SK-N-SH (cell line): ENCODE results near the gene STYXL1. TPM values are rescaled to one million over a fixed set of nuclear protein-coding genes. Genes with fewer than 3 reads are reported as not detected.

Experiments used
- CTCF ChIA-PET: fragments of 300-600, 350-600 bp; formaldehyde crosslinking; extraction: SDS; loops from one replicate; lab custom pipeline; 2021; lab: Yijun Ruan, JAX
- POLR2A ChIA-PET: fragments of 350-600 bp; sonication (Branson Sonifier 250); formaldehyde crosslinking; extraction: SDS; loops from one replicate; lab custom pipeline; 2020; ENCODE audit warnings: antibody characterized with exemption, inconsistent platforms; lab: Yijun Ruan, JAX
- DNase-seq: peaks from one replicate; pipeline ENCODE4 v3.0.0; 2012
- H2AFZ ChIP-seq: fragments of 200-600 bp; sonication (generic); 2 replicates; pipeline ENCODE4 v1.8.1; 2016; ENCODE audit warnings: antibody characterized with exemption, mild to moderate bottlenecking, low read depth
- H3F3A ChIP-seq: fragments of 200-600 bp; sonication (generic); replicated peaks from 2 replicates; pipeline ENCODE3; 2016; ENCODE audit warnings: antibody characterized with exemption, mild to moderate bottlenecking; ENCODE audit not compliant: insufficient read depth
- H3K27ac ChIP-seq, 2 experiments: fragments of 200-500 bp in 1 of 2; fragments of 200-600 bp in 1 of 2; sonication (Bioruptor generic) in 1 of 2; sonication (generic), shearing (Covaris generic) in 1 of 2; 2 replicates each; pipeline versions ENCODE4 v1.5.1 to v1.6.1; 2014 to 2016; ENCODE audit warnings: low read depth in 2 of 2, inconsistent platforms in 1 of 2, low read length in 1 of 2, mild to moderate bottlenecking in 1 of 2, mixed read lengths in 1 of 2
- H3K27me3 ChIP-seq: fragments of 200-600 bp; sonication (generic), shearing (Covaris generic); 2 replicates; pipeline ENCODE4 v1.6.1; 2016; ENCODE audit warnings: mixed run types; ENCODE audit not compliant: insufficient read depth
- H3K36me3 ChIP-seq, 2 experiments: fragments of 200-500 bp in 1 of 2; fragments of 200-600 bp in 1 of 2; sonication (Bioruptor generic) in 1 of 2; sonication (generic) in 1 of 2; replicated peaks in 1 of 2; 2 replicates each; pipeline versions ENCODE3 to v1.5.1; 2014 to 2016; ENCODE audit warnings: low read length in 1 of 2, mild to moderate bottlenecking in 1 of 2; ENCODE audit not compliant: insufficient read depth in 2 of 2, control insufficient read depth in 1 of 2
- H3K4me1 ChIP-seq, 2 experiments: fragments of 200-500 bp in 1 of 2; fragments of 200-600 bp in 1 of 2; sonication (Bioruptor generic) in 1 of 2; sonication (generic), shearing (Covaris generic) in 1 of 2; 2 replicates each; pipeline versions ENCODE4 v1.5.1 to v1.6.1; 2014 to 2016; ENCODE audit warnings: low read depth in 1 of 2, low read length in 1 of 2, mixed run types in 1 of 2; ENCODE audit not compliant: insufficient read depth in 2 of 2, control insufficient read depth in 1 of 2
- H3K4me2 ChIP-seq: fragments of 200-600 bp; sonication (generic), shearing (Covaris generic); 2 replicates; pipeline ENCODE4 v1.6.1; 2017; ENCODE audit warnings: mixed run types
- H3K4me3 ChIP-seq, 2 experiments: fragments of 200-500 bp in 1 of 2; fragments of 200-600 bp in 1 of 2; sonication (Bioruptor generic) in 1 of 2; sonication (generic), shearing (Covaris generic) in 1 of 2; 2 replicates each; pipeline versions ENCODE4 v1.5.1 to v1.8.1; 2014 to 2016; ENCODE audit warnings: low read depth in 2 of 2, inconsistent platforms in 1 of 2, low read length in 1 of 2, mild to moderate bottlenecking in 1 of 2, mixed read lengths in 1 of 2, moderate library complexity in 1 of 2
- H3K79me2 ChIP-seq: fragments of 200-600 bp; sonication (generic); 2 replicates; pipeline ENCODE4 v1.8.1; 2017; ENCODE audit warnings: mild to moderate bottlenecking; ENCODE audit not compliant: insufficient read depth
- H3K9ac ChIP-seq: fragments of 200-600 bp; sonication (generic); 2 replicates; pipeline ENCODE4 v1.6.1; 2017; ENCODE audit warnings: mixed run types
- H3K9me2 ChIP-seq: fragments of 200-600 bp; sonication (generic); 2 replicates; pipeline ENCODE4 v1.6.1; 2017; ENCODE audit warnings: mixed run types
- H3K9me3 ChIP-seq: fragments of 200-600 bp; sonication (generic); 2 replicates; pipeline ENCODE4 v1.6.1; 2017; ENCODE audit warnings: mixed run types, mild to moderate bottlenecking, moderate library complexity
- H4K20me1 ChIP-seq: fragments of 200-600 bp; sonication (generic); 2 replicates; pipeline ENCODE4 v1.6.1; 2017; ENCODE audit warnings: mild to moderate bottlenecking, mixed run types; ENCODE audit not compliant: insufficient read depth
- ELF1 ChIP-seq: IDR thresholded peaks from 2 replicates; pipeline ENCODE4 v1.4.0; 2012
- EP300 ChIP-seq, 2 experiments: IDR thresholded peaks; 2 replicates each; pipeline versions ENCODE4 v1.4.0 to v1.6.1; 2012; ENCODE audit warnings: borderline replicate concordance in 1 of 2, low read depth in 1 of 2, low read length in 1 of 2
- FOSL2 ChIP-seq: IDR thresholded peaks from 2 replicates; pipeline ENCODE4 v1.4.0; 2012; ENCODE audit warnings: low read depth, mild to moderate bottlenecking, moderate library complexity, borderline replicate concordance
- FOXJ3 ChIP-seq: sonication (generic); formaldehyde crosslinking; IDR thresholded peaks from 2 replicates; pipeline ENCODE4 v1.5.1; 2020; ENCODE audit warnings: mild to moderate bottlenecking, missing genetic modification reagents
- FOXM1 ChIP-seq: IDR thresholded peaks from 2 replicates; pipeline ENCODE4 v1.4.0; 2012; ENCODE audit warnings: low read depth, mild to moderate bottlenecking
- GABPA ChIP-seq: IDR thresholded peaks from 2 replicates; pipeline ENCODE4 v1.4.0; 2012; ENCODE audit warnings: low read depth, mild to moderate bottlenecking
- GATA2 ChIP-seq: sonication (generic); formaldehyde crosslinking; IDR thresholded peaks from 2 replicates; pipeline ENCODE4 v1.5.0; 2020; ENCODE audit warnings: mild to moderate bottlenecking, missing genetic modification reagents
- JUND ChIP-seq: IDR thresholded peaks from 2 replicates; pipeline ENCODE4 v1.4.0; 2012
- MAX ChIP-seq: IDR thresholded peaks from 2 replicates; pipeline ENCODE4 v1.4.0; 2012; ENCODE audit warnings: low read depth
- MEF2A ChIP-seq: IDR thresholded peaks from 2 replicates; pipeline ENCODE4 v1.4.0; 2012; ENCODE audit warnings: low read depth, borderline replicate concordance
- RCOR1 ChIP-seq: fragments of 150-350 bp; IDR thresholded peaks from 2 replicates; pipeline ENCODE4 v1.6.1; 2017; ENCODE audit warnings: antibody characterized with exemption, low read length
- RXRA ChIP-seq: IDR thresholded peaks from 2 replicates; pipeline ENCODE4 v1.4.0; 2012; ENCODE audit warnings: low read depth, mild to moderate bottlenecking, borderline replicate concordance
- TAF1 ChIP-seq: IDR thresholded peaks from 2 replicates; pipeline ENCODE4 v1.6.1; 2012; ENCODE audit warnings: low read depth, mild to moderate bottlenecking, low read length, moderate library complexity, borderline replicate concordance
- TCF12 ChIP-seq: IDR thresholded peaks from 2 replicates; pipeline ENCODE4 v1.4.0; 2012
- USF2 ChIP-seq: fragments of 150-350 bp; IDR thresholded peaks from 2 replicates; pipeline ENCODE4 v1.6.1; 2017; ENCODE audit warnings: antibody characterized with exemption, low read length, low read depth, borderline replicate concordance
- YY1 ChIP-seq: IDR thresholded peaks from 2 replicates; pipeline ENCODE4 v1.4.0; 2012; ENCODE audit warnings: low read depth, mild to moderate bottlenecking
- WGBS: methylation state at CpG from one replicate; pipeline ENCODE4 v1.1.6; 2017; ENCODE audit warnings: low lambda C conversion rate; 5-methylcytosine and 5-hydroxymethylcytosine counted together
- polyA plus RNA-seq, 3 experiments: library from polyadenylated mRNA; depleted of rRNA; stranded (reverse); fragments of >200 nt; gene quantifications; 2 replicates each; pipeline ENCODE4 v1.2.3, GENCODE V29; 2012
- TF ChIP-seq, protein P1 (sequence below): IDR thresholded peaks from 2 replicates; pipeline ENCODE4 v1.4.0; 2012; ENCODE audit warnings: low read depth, borderline replicate concordance
- TF ChIP-seq, protein P2 (sequence below): IDR thresholded peaks from 2 replicates; pipeline ENCODE4 v1.6.1; 2012; ENCODE audit warnings: mild to moderate bottlenecking, low read depth, low read length, moderate library complexity

The STYXL1 gene
- polyA plus RNA-seq, 1 of the 3 experiments (the other 2 are of a cell fraction), result 86.6 TPM

- H3F3A ChIP-seq, result no peaks in the 10 kb centered on the region
- TF ChIP-seq YY1, result no peak
- TF ChIP-seq, protein P1, sequence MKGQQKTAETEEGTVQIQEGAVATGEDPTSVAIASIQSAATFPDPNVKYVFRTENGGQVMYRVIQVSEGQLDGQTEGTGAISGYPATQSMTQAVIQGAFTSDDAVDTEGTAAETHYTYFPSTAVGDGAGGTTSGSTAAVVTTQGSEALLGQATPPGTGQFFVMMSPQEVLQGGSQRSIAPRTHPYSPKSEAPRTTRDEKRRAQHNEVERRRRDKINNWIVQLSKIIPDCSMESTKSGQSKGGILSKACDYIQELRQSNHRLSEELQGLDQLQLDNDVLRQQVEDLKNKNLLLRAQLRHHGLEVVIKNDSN, result no peak
- TF ChIP-seq TAF1, result no peak
- TF ChIP-seq JUND, result no peak
- no peak for TF ChIP-seq FOSL2
- no peak for TF ChIP-seq GABPA
- no peak for TF ChIP-seq MAX
- TF ChIP-seq TCF12, result no peak
- TF ChIP-seq ELF1, result no peak
- TF ChIP-seq GATA2 (CRISPR knock-in tag), result no peak
- TF ChIP-seq USF2, result no peak
- TF ChIP-seq MEF2A, result no peak
- no peak for TF ChIP-seq RXRA
- TF ChIP-seq, protein P2, sequence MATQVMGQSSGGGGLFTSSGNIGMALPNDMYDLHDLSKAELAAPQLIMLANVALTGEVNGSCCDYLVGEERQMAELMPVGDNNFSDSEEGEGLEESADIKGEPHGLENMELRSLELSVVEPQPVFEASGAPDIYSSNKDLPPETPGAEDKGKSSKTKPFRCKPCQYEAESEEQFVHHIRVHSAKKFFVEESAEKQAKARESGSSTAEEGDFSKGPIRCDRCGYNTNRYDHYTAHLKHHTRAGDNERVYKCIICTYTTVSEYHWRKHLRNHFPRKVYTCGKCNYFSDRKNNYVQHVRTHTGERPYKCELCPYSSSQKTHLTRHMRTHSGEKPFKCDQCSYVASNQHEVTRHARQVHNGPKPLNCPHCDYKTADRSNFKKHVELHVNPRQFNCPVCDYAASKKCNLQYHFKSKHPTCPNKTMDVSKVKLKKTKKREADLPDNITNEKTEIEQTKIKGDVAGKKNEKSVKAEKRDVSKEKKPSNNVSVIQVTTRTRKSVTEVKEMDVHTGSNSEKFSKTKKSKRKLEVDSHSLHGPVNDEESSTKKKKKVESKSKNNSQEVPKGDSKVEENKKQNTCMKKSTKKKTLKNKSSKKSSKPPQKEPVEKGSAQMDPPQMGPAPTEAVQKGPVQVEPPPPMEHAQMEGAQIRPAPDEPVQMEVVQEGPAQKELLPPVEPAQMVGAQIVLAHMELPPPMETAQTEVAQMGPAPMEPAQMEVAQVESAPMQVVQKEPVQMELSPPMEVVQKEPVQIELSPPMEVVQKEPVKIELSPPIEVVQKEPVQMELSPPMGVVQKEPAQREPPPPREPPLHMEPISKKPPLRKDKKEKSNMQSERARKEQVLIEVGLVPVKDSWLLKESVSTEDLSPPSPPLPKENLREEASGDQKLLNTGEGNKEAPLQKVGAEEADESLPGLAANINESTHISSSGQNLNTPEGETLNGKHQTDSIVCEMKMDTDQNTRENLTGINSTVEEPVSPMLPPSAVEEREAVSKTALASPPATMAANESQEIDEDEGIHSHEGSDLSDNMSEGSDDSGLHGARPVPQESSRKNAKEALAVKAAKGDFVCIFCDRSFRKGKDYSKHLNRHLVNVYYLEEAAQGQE, result no peak
- TF ChIP-seq EP300 (IDR thresholded peaks at IDR 0.05; ENCODE audit: borderline replicate concordance in 1 of 2, low read depth in 1 of 2, low read length in 1 of 2), result no peak
- no peak for TF ChIP-seq FOXM1
- no peak for TF ChIP-seq FOXJ3 (CRISPR knock-in tag)
- TF ChIP-seq RCOR1, result no peak
- TF ChIP-seq, all 33 proteins: peak for 0
- Histone ChIP-seq H3K4me3 (no peak overlapping the region), H3K79me2 (no peaks in the 10 kb centered on the region), H3K27me3 (no peaks in the 10 kb centered on the region), H3K36me3 (no peaks in the 10 kb centered on the region), H3K9me2 (no peaks in the 10 kb centered on the region), H3K9me3 (no peaks in the 10 kb centered on the region), H3K4me1 (peaks cover 0 to 50% of the 10 kb centered on the region in 2 experiments; a peak in 1 of 4 replicates), H3K9ac (no peak overlapping the region), H3K27ac (no peak overlapping the region; a peak in 1 of 4 replicates), H2AFZ (no peak overlapping the region), H3K4me2 (no peak overlapping the region), H4K20me1 (no peaks in the 10 kb centered on the region)
- DNase-seq, result no peak
- WGBS, result 97% methylated on average over 11 of the region's 11 CpGs
- CTCF ChIA-PET, result interaction anchor here (0.7 to 4.0 kb wide), 6 partner anchors 8 to 101 kb away, joined by 3 to 18 read pairs (median 4); no protein-coding TSS in a partner anchor
- POLR2A ChIA-PET, result interaction anchor here (1.2 to 2.4 kb wide), 2 partner anchors 10 to 52 kb away, joined by 3 to 10 read pairs; partner anchors contain the start of gene POR
Measured at GRCh38 chr7:75967055-75967454, 80.7 kb downstream of the STYXL1 start.
